A673 (cell line): ENCODE data around the gene ARHGEF4. TPM values are rescaled to one million over a fixed set of nuclear protein-coding genes. Genes with fewer than 3 reads are reported as not detected.

Source experiments
- BruUV-seq: library from RNA; stranded (reverse); fragments of 400-500 nt; replicated peaks from 2 replicates; lab custom pipeline; 2021; lab: Mats Ljungman, UMichigan
- CTCF ChIA-PET: fragments of 300-600 bp; sonication (Branson Sonifier 250); formaldehyde crosslinking; loops from one replicate; lab custom pipeline; 2022; ENCODE audit warnings: antibody characterized with exemption; lab: Charles Lee
- POLR2A ChIA-PET: fragments of 300-600 bp; sonication (Branson Sonifier 250); formaldehyde crosslinking; loops from one replicate; lab custom pipeline; 2022; ENCODE audit warnings: antibody characterized with exemption; ENCODE audit not compliant: low non-redundant PET; lab: Charles Lee
- DNase-seq: peaks from one replicate; pipeline ENCODE4 v3.0.0-alpha.2; 2015; ENCODE audit warnings: low spot score
- H3K27ac ChIP-seq: fragments of 200-600 bp; sonication (generic); 2 replicates; pipeline ENCODE4 v1.5.1; 2016; ENCODE audit warnings: mixed run types, low read depth, mild to moderate bottlenecking, mixed read lengths, antibody characterized with exemption, low read length; ENCODE audit not compliant: poor library complexity, severe bottlenecking
- H3K27me3 ChIP-seq: fragments of 200-600 bp; sonication (generic); replicated peaks from 2 replicates; pipeline ENCODE4 v1.6.1; 2017; ENCODE audit warnings: mixed run types, low read depth, mild to moderate bottlenecking, mixed read lengths, antibody characterized with exemption, low read length; ENCODE audit not compliant: insufficient read depth, poor library complexity
- H3K36me3 ChIP-seq: fragments of 200-600 bp; sonication (generic); 2 replicates; pipeline ENCODE4 v1.6.1; 2016; ENCODE audit warnings: mixed run types, mild to moderate bottlenecking, mixed read lengths, antibody characterized with exemption, low read length; ENCODE audit not compliant: insufficient read depth, poor library complexity, severe bottlenecking
- H3K4me1 ChIP-seq: fragments of 200-600 bp; sonication (generic); 2 replicates; pipeline ENCODE4 v1.6.1; 2017; ENCODE audit warnings: mixed run types, mild to moderate bottlenecking, mixed read lengths, antibody characterized with exemption, low read length; ENCODE audit not compliant: insufficient read depth, poor library complexity, severe bottlenecking
- H3K4me3 ChIP-seq: fragments of 200-600 bp; sonication (generic); 2 replicates; pipeline ENCODE4 v1.5.1; 2016; ENCODE audit warnings: low read depth, mixed run types, mild to moderate bottlenecking, mixed read lengths, low read length; ENCODE audit not compliant: poor library complexity, severe bottlenecking
- H3K9me3 ChIP-seq: fragments of 200-600 bp; sonication (generic); 2 replicates; pipeline ENCODE4 v1.6.1; 2016; ENCODE audit warnings: mixed run types, low read depth, mild to moderate bottlenecking, mixed read lengths, antibody characterized with exemption, low read length; ENCODE audit not compliant: poor library complexity, severe bottlenecking
- CTCF ChIP-seq: fragments of 300-800, 200-600 bp; sonication (generic); conservative IDR thresholded peaks from 2 replicates; pipeline ENCODE4 v1.5.1; 2017; ENCODE audit warnings: low read depth, mild to moderate bottlenecking, antibody characterized with exemption, low read length, moderate library complexity, mixed read lengths
- EZH2 ChIP-seq: fragments of 200-600 bp; sonication (generic); IDR thresholded peaks from 2 replicates; pipeline ENCODE4 v1.6.1; 2017; ENCODE audit warnings: borderline replicate concordance, low read depth, mild to moderate bottlenecking, mixed read lengths, antibody characterized with exemption, low read length; ENCODE audit not compliant: poor library complexity, severe bottlenecking
- intact Hi-C: fragments of 100-400 bp; cut with micrococcal nuclease; formaldehyde crosslinking; loops from one replicate; pipeline ENCODE4 v1.10.0; 2022; ENCODE audit not compliant: unreplicated experiment
- total RNA-seq: library from RNA; stranded (reverse); gene quantifications from 2 replicates; pipeline ENCODE4 v1.2.3, GENCODE V29; 2021

Gene ARHGEF4
- total RNA-seq, 1 experiment from 2014 or later, result 2.1 TPM

- Histone ChIP-seq H3K9me3 (no peaks in the 10 kb centered on the region), H3K4me1 (no peaks in the 10 kb centered on the region), H3K36me3 (no peaks in the 10 kb centered on the region), H3K4me3 (no peak overlapping the region), H3K27me3 (peaks cover 19% of the 10 kb centered on the region), H3K27ac (no peak overlapping the region)
- no peak for TF ChIP-seq EZH2
- no peak for TF ChIP-seq CTCF
- no peak for DNase-seq
- intact Hi-C loops, result no loop called here
- CTCF ChIA-PET, result interaction anchor here (0.5 kb wide), 1 partner anchor 39 kb away, joined by 4 read pairs; no protein-coding TSS in a partner anchor
- POLR2A ChIA-PET, result no interaction called here
- no TSS peak for BruUV-seq
Measured at GRCh38 chr2:130795431-130795830, 41.3 kb upstream of the ARHGEF4 start.

- BruUV-seq, result no TSS peak
- Histone ChIP-seq H3K27me3 (peaks cover 19% of the 10 kb centered on the region), H3K27ac (no peak overlapping the region), H3K9me3 (no peaks in the 10 kb centered on the region), H3K4me1 (no peaks in the 10 kb centered on the region), H3K36me3 (no peaks in the 10 kb centered on the region), H3K4me3 (no peak overlapping the region)
- no peak for DNase-seq
- intact Hi-C loops, result no loop called here
- CTCF ChIA-PET, result no interaction called here
- no peak for TF ChIP-seq EZH2
- TF ChIP-seq CTCF, result no peak
- POLR2A ChIA-PET, result no interaction called here
Measured at GRCh38 chr2:130796290-130796689, 40.4 kb upstream of the ARHGEF4 start.

GRCh38 chr2:130797493-130798435 is 39.0 kb upstream of the ARHGEF4 start:
- DNase-seq, result peak; percentile 93
- peak overlapping the region; percentile 66 for H3K4me3 ChIP-seq
- ChIA-PET POLR2A (no interaction called here), CTCF (interaction anchor here (0.8 to 3.4 kb wide), 4 partner anchors 39 to 123 kb away, joined by 3 to 40 read pairs (median 3); partner anchors contain the start of gene ARHGEF4)
- peak overlapping the region; percentile 45 for H3K27ac ChIP-seq
- H3K36me3 ChIP-seq, result no peaks in the 10 kb centered on the region
- intact Hi-C loops, result loop anchor here (1.0 kb wide), 2 partner anchors 76 to 123 kb away; no protein-coding TSS in a partner anchor
- TF ChIP-seq CTCF (peak; percentile 78), EZH2 (no peak)
- peaks cover 19% of the 10 kb centered on the region for H3K27me3 ChIP-seq
- no peaks in the 10 kb centered on the region for H3K4me1 ChIP-seq
- H3K9me3 ChIP-seq, result no peaks in the 10 kb centered on the region
- BruUV-seq, result no TSS peak
